ENCODE measurements around the gene AEN. TPM values are rescaled to one million over a fixed set of nuclear protein-coding genes. Genes with fewer than 3 reads are reported as not detected.

Gene AEN
- total RNA-seq (2022), result 48.7 and 67.6 TPM in 2 replicates
- percentile 95 among the genes with signal in this experiment for Bru-seq, nascent RNA
- percentile 77 among the genes with signal in this experiment for BruChase-seq, experiment 1, labeled RNA remaining after a 6-hour chase
- percentile 94 among the genes with signal in this experiment for BruChase-seq, experiment 2, labeled RNA remaining after a 2-hour chase
- long read RNA-seq, full-length matches to known transcripts, result 151 of 279 reads
- long read RNA-seq, partial matches to known transcripts, result 78 of 279 reads
- long read RNA-seq, other reads (novel, unspliced or antisense), result 50 of 279 reads

GRCh38 chr15:88620995-88621772 is at the start of gene AEN:
TSS of gene AEN (plus strand) at chr15:88621340. CDS start at chr15:88626210, 4,870 bp downstream.
- peak within 1 kb of the TSS; percentile 81 for H3K27ac Mint-ChIP-seq (ENCODE audit: low read depth, unreplicated experiment)
- H3K4me3 Mint-ChIP-seq (ENCODE audit: unreplicated experiment), result peak within 1 kb of the TSS; percentile 87
- H3K4me1 Mint-ChIP-seq (ENCODE audit: insufficient read depth, unreplicated experiment), result peaks cover 25% of the 10 kb centered on the region
- H3K9me3 Mint-ChIP-seq (ENCODE audit: unreplicated experiment), result no peaks in the 10 kb centered on the region
- ChIA-PET CTCF (interaction anchor here (2.1 kb wide), 1 partner anchor 17 kb away, joined by 11 read pairs; the partner anchor contains the start of gene ISG20), POLR2A (interaction anchor here (0.7 to 1.9 kb wide), 3 partner anchors 11 to 551 kb away, joined by 3 to 14 read pairs (median 8); no protein-coding TSS in a partner anchor)
- intact Hi-C loops (cut with micrococcal nuclease), result loop anchor here (5.0 kb wide), 2 partner anchors 74 to 154 kb away; partner anchors contain the start of genes DET1, MRPL46 and MRPS11
- H3K27me3 Mint-ChIP-seq (ENCODE audit: insufficient read depth, unreplicated experiment), result no peaks in the 10 kb centered on the region
- peaks cover 19% of the 10 kb centered on the region for H3K36me3 Mint-ChIP-seq (ENCODE audit: insufficient read depth, unreplicated experiment)
- TF ChIP-seq CTCF (IDR thresholded peaks at IDR 0.05; ENCODE audit: unreplicated experiment), result no peak
- peak; percentile 95 for DNase-seq (ENCODE audit: unreplicated experiment)
- BruUV-seq (replicated peaks), result no TSS peak

- ChIA-PET CTCF (no interaction called here), POLR2A (no interaction called here)
- Mint-ChIP-seq H3K4me3 (ENCODE audit: unreplicated experiment) (no peak overlapping the region), H3K4me1 (ENCODE audit: insufficient read depth, unreplicated experiment) (no peaks in the 10 kb centered on the region), H3K9me3 (ENCODE audit: unreplicated experiment) (no peaks in the 10 kb centered on the region), H3K27me3 (ENCODE audit: insufficient read depth, unreplicated experiment) (peaks cover 13% of the 10 kb centered on the region), H3K36me3 (ENCODE audit: insufficient read depth, unreplicated experiment) (no peaks in the 10 kb centered on the region), H3K27ac (ENCODE audit: low read depth, unreplicated experiment) (no peak overlapping the region)
- no peak for TF ChIP-seq CTCF (IDR thresholded peaks at IDR 0.05; ENCODE audit: unreplicated experiment)
- intact Hi-C loops (cut with micrococcal nuclease), result no loop called here
- DNase-seq (ENCODE audit: unreplicated experiment), result no peak
- no TSS peak for BruUV-seq (replicated peaks)
Measured at GRCh38 chr15:88571852-88572259, 49.3 kb upstream of the AEN start.

DNA sequence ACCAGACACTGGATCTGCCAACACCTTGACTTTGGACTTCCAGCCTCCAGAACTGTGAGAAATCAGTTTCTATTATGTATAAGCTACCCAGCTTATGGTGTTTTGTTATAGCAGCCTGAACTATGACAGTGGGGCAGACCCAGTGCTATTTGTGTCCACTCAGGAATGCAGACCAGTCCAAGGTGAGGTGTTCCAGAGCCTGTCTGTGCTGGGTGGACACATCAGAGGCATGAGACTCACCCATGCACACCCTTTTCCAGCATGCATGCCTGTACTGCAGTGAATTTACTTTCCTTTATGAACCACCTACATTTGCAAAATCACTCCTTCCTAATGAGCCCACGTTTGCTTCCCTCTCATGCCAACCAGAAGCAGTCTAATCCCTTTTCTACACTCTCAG is 47.1 kb upstream of the AEN start:
- CTCF ChIA-PET, result no interaction called here
- Mint-ChIP-seq H3K4me1 (ENCODE audit: insufficient read depth, unreplicated experiment) (no peaks in the 10 kb centered on the region), H3K27me3 (ENCODE audit: insufficient read depth, unreplicated experiment) (peaks cover 13% of the 10 kb centered on the region), H3K36me3 (ENCODE audit: insufficient read depth, unreplicated experiment) (no peaks in the 10 kb centered on the region), H3K4me3 (ENCODE audit: unreplicated experiment) (no peak overlapping the region), H3K27ac (ENCODE audit: low read depth, unreplicated experiment) (no peak overlapping the region), H3K9me3 (ENCODE audit: unreplicated experiment) (no peaks in the 10 kb centered on the region)
- intact Hi-C loops (cut with micrococcal nuclease), result no loop called here
- no TSS peak for BruUV-seq (replicated peaks)
- POLR2A ChIA-PET, result no interaction called here
- no peak for DNase-seq (ENCODE audit: unreplicated experiment)
- TF ChIP-seq CTCF (IDR thresholded peaks at IDR 0.05; ENCODE audit: unreplicated experiment), result no peak

GRCh38 chr15:88574655-88575054 is 46.5 kb upstream of the AEN start:
- H3K4me3 Mint-ChIP-seq (ENCODE audit: unreplicated experiment), result no peak overlapping the region
- DNase-seq (ENCODE audit: unreplicated experiment), result no peak
- ChIA-PET CTCF (no interaction called here), POLR2A (no interaction called here)
- no peak overlapping the region for H3K27ac Mint-ChIP-seq (ENCODE audit: low read depth, unreplicated experiment)
- no peaks in the 10 kb centered on the region for H3K9me3 Mint-ChIP-seq (ENCODE audit: unreplicated experiment)
- no peak for TF ChIP-seq CTCF (IDR thresholded peaks at IDR 0.05; ENCODE audit: unreplicated experiment)
- H3K36me3 Mint-ChIP-seq (ENCODE audit: insufficient read depth, unreplicated experiment), result no peaks in the 10 kb centered on the region
- peaks cover 13% of the 10 kb centered on the region for H3K27me3 Mint-ChIP-seq (ENCODE audit: insufficient read depth, unreplicated experiment)
- no peaks in the 10 kb centered on the region for H3K4me1 Mint-ChIP-seq (ENCODE audit: insufficient read depth, unreplicated experiment)
- intact Hi-C loops (cut with micrococcal nuclease), result no loop called here
- no TSS peak for BruUV-seq (replicated peaks)
